Keratinocyte (primary cell): ENCODE measurements around the gene MTHFD2L.

Experiments
- CTCF ChIP-seq, 3 experiments: IDR thresholded peaks in 1 of 3; conservative IDR thresholded peaks in 1 of 3; optimal IDR thresholded peaks in 1 of 3; 2 replicates in 2 of 3; 3 replicates in 1 of 3; pipeline versions ENCODE3 to v1.5.1; 2011; ENCODE audit warnings: low read length in 3 of 3, mild to moderate bottlenecking in 3 of 3, moderate library complexity in 2 of 3, control low read depth in 1 of 3, inconsistent platforms in 1 of 3; ENCODE audit not compliant: insufficient read depth in 2 of 3; ENCODE audit errors: extremely low read depth in 1 of 3
- EZH2 ChIP-seq: IDR thresholded peaks from one replicate; pipeline ENCODE4 v1.6.1; 2012; ENCODE audit warnings: inconsistent platforms, mild to moderate bottlenecking, low read length, moderate library complexity

- TF ChIP-seq EZH2 (no peak), CTCF (optimal IDR thresholded peaks at IDR 0.05 in 1 of 3, IDR thresholded peaks at IDR 0.05 in 1 of 3, conservative IDR thresholded peaks at IDR 0.05 in 1 of 3; ENCODE audit: extremely low read depth in 1 of 3, insufficient read depth in 2 of 3, low read length in 3 of 3) (no peak)
Observed at GRCh38 chr4:74316397-74316796, 158.5 kb downstream of the MTHFD2L start.
